ENCODE measurements around the gene MRPL2.

DNA sequence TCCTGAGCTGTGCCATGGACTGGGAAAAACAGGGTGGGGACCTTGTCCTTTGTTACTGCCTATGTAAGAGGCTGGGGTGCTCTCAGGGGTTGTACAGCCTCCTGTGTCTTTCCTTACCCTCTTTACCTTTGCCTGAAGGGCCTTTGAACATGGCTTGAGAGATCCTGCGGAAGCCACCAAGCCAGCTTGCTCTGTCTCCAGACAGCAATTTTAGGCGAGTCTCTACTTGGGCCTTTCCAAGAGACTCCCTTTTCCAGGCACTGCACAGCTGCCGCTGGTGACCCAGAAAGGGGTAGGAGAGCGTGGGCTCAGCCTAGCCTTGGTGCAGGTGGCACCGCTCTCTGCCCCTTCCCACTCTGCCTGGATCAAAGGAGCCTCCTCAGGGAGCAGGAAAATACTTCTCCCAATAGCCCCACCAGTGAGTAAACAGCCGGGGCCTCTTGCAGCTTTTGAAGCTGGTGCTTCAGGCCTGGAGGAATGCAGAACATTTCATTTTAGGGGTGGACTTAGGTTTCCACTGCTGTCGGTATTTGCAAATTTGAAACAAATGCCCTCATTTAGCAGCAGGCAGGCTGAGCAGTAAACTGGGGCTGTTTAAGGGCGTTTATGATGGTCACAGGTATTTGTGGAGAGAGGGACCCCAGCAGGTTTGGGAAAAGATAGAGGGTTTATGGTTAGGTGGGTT lies 30.8 kb upstream of the MRPL2 start:
- TF ChIP-seq EZH2 (IDR thresholded peaks at IDR 0.05; ENCODE audit: insufficient read depth, poor library complexity, severe bottlenecking), result no peak
- no peak for TF ChIP-seq EZH2phosphoT487 (IDR thresholded peaks at IDR 0.05; ENCODE audit: insufficient read depth, low read depth)

Measured in GM23248 (cell line).